ENCODE results near the gene CKS1B. TPM values are rescaled to one million over a fixed set of nuclear protein-coding genes. Genes with fewer than 3 reads are reported as not detected.
"Not testable (repeated sequence)": the region's sequence is repeated elsewhere in the genome, so short reads cannot be mapped to it uniquely, and the experiment has no call there.

Gene CKS1B
- total RNA-seq, 1 donor from 2014 or later: 16.0 TPM

GRCh38 chr1:154975409-154976059 is 1.1 kb downstream of the CKS1B start:
- no peak for DNase-seq (ENCODE audit: low spot score)
- intact Hi-C loops (cut with DNase I): loop anchor here (2.0 kb wide), 2 partner anchors 25 to 39 kb away; partner anchors contain the start of gene PMVK

- intact Hi-C loops (cut with DNase I); DNase-seq (ENCODE audit: low spot score): not testable (repeated sequence)
These were observed 3.3 kb downstream of the CKS1B start for GRCh38 chr1:154977762-154978161.

GRCh38 chr1:154978360-154978759 is 3.9 kb downstream of the CKS1B start:
- intact Hi-C loops (cut with DNase I): no loop called here
- DNase-seq (ENCODE audit: low spot score): no peak

DNA sequence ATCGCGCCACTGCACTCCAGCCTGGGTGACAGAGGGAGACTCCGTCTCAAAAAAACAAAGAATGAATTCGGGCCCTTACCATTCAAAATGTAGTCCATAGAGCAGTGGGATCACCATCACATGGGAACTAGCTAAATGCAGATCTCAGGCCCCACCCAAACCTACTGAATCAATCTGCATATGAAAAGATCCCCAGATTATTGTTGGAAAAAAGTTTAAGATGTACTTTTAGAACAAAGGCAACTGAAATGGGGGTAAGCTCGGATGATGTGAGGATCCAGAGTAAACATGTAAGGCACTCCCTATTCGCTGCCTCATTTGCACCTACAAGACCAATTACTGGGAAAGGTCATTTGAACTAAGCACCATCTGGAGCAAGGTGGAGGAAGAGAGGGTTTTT is 7.9 kb downstream of the CKS1B start:
- no peak for DNase-seq (ENCODE audit: low spot score)
- intact Hi-C loops (cut with DNase I): no loop called here

DNA sequence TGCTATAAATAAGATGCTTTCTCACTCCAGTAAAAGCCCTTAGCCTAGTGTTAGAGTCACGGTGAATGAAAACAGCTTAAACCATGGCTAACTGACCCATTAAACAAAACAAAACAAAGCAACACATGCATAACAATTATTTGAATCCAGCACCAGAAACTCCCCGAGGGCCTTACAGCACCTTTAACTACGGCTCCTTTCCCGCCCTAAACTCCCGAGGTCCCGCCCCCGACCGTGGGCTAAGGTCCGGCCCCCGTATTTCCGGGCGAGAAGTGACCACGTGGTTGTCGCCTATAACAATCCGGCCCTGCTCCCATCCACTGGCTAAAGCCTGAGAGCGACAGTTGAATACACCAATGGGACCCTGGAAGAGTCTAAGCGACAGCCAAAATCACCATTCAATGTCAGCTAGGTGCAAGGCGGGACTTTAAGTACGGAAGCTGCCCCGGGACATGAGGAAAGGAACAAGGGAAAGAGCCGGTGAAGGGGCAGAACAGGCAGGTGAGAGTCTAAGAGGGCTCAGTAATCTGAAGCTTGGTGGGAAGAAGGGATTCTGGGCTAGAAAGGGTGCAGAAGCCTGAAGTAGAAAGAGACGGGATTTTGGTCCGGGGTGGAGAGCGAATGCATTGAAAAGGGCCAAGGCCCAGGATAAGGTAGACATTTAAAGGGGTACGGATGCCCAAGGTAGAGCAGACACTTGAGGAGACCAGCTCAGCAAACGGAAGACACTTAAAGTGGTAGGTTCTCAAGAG is 8.6 kb downstream of the CKS1B start, which contains the start of gene FLAD1:
FLAD1 (plus strand) TSS at position 448 of the 752 bp plus-strand sequence. CDS start 351 bp downstream, outside the sequence.
- intact Hi-C loops (cut with DNase I): loop anchor here (1.0 kb wide), 1 partner anchor 22 kb away; the partner anchor contains the start of gene PYGO2
- peak; percentile 97 for DNase-seq (ENCODE audit: low spot score)

DNA sequence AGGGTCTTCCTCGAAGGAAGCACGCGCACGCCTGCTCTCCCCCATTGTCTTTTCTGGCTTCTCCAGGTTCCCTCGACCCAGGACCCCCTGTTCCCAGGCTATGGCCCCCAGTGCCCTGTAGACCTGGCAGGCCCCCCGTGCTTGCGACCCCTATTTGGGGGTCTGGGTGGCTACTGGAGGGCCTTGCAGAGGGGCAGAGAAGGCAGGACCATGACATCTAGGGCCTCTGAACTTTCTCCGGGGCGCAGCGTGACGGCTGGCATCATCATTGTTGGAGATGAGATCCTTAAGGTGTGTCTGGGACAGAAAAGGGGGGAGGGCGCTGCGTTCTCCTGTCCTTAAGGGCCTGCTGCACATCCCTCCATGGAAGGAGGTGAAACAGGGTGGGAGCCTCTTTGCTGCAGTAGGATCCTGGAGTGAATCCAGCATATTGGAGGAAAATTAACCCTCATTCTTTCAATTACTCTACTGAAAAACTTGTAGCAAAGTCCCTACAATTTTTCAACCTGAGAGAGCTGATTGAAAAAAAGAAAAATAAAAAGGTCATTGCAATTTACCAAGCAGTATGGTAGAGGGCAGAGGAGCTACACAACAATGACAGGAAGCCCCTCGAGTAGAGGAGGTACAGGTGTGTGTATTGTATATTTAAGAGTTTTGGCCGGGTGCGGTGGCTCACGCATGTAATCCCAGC is 9.4 kb downstream of the CKS1B start:
- intact Hi-C loops (cut with DNase I): loop anchor here (1.0 kb wide), 1 partner anchor 23 kb away; the partner anchor contains the start of gene PYGO2
- no peak for DNase-seq (ENCODE audit: low spot score)

- intact Hi-C loops (cut with DNase I); DNase-seq (ENCODE audit: low spot score): not testable (repeated sequence)
These were observed 12.3 kb downstream of the CKS1B start for GRCh38 chr1:154986736-154987135.

GRCh38 chr1:154987326-154987725 is 12.8 kb downstream of the CKS1B start:
- intact Hi-C loops (cut with DNase I): no loop called here
- DNase-seq (ENCODE audit: low spot score): no peak

GRCh38 chr1:154988058-154988954 is 13.8 kb downstream of the CKS1B start:
- intact Hi-C loops (cut with DNase I): no loop called here
- DNase-seq (ENCODE audit: low spot score): no peak

DNA sequence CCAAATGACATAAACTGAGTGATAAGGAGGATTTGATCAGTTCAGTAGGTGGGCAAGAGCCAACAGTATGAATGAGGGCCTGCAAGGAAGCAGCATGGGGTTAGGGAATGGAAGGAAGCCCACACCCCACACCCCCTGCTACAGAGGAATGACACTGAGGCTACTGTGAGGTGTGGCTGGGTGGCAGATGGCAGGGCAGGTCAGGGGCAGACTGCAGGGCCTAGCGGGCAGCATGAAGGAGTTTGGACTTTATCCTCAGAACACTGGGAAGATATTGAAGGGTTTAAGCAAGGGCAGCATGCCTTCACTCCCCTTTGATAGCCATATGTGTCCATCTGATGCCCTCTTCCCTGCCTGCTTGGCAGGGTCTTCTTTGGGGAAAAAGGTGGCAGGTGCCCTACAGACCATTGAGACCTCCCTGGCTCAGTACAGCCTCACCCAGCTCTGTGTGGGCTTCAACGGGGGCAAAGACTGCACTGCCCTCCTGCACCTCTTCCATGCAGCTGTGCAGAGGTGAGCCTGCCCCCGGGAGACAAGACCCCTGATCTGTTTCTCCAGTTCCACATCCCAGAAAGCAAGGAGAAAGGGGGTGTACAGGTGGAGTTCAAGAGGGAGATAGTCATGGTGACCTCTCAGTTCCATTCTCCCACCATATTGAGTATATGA is 14.8 kb downstream of the CKS1B start:
- intact Hi-C loops (cut with DNase I): no loop called here
- DNase-seq (ENCODE audit: low spot score): no peak

DNA sequence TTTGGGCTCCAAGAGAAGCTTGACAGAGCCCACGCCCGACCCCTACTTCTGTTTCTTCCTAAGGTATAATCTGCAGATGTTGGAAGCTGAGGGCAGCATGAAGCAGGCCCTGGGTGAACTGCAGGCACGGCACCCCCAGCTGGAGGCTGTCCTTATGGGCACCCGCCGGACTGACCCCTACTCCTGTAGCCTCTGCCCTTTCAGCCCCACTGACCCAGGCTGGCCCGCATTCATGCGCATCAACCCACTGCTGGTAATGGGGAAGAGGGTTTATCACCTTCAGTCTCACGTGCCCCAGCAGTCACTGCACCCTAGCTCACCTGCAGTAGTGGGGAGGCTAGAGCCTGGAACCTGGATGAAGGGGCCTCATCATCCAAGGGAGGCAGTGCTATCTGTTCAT is 15.8 kb downstream of the CKS1B start:
- no peak for DNase-seq (ENCODE audit: low spot score)
- intact Hi-C loops (cut with DNase I): no loop called here

DNA sequence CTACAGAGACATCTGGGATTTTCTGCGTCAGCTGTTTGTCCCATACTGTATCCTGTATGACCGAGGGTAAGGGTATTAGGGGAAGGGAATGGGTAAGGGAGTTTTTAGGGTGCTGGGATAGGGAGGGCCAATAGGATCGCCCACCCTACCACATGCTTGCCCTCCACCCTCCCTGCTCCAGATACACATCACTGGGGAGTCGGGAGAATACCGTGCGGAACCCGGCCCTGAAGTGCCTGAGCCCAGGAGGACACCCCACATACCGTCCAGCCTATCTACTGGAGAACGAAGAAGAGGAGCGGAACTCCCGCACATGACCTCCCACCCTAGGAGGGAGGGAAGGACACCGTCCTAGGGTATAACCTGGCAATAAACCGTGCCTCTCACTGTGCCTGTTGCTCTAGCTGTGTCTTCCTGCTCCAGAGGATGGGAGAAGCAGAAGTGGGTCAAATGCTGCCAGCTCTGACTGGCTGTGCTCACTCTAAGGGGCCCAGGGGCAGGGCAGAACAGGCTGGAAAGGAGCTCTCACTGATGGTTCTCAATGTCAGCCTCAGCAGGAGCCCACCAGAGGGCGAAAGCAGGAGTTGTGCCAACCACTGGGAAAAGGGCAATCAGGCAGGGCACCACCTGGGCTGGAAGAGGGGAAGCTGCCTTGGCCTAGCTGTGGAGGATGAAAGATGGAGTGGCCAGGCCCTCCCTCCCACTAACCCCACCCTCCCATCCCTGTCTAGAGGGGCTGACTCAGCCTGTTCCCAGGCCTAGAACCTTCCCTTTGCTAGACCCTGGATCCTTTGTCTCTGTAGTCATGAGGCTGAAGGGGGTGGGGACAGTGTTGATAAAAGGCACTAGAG is 18.5 kb downstream of the CKS1B start:
- no peak for DNase-seq (ENCODE audit: low spot score)
- intact Hi-C loops (cut with DNase I): no loop called here

- no peak for DNase-seq (ENCODE audit: low spot score)
- intact Hi-C loops (cut with DNase I): no loop called here
These were observed 19.2 kb downstream of the CKS1B start, which contains the start of gene LENEP for GRCh38 chr1:154993572-154994268. TSS of gene LENEP (plus strand) at chr1:154993586. CDS start at chr1:154993608, 22 bp downstream.

DNA sequence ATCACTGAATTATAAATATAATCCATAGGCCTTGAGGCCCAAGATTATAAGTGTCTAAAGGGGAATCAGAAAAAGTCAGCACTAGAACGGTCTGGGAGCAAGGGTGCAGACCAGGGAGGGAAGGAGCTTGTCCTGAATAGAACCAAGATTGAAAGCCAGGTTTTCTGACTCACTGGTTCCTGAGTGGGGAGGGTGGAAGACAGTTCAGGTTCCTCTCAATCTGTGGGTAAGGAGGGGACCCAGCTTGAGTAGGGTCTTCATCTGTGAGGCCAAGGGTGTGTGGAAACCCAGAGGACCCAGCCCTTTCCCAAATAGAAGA is 19.7 kb downstream of the CKS1B start:
- intact Hi-C loops (cut with DNase I): no loop called here
- no peak for DNase-seq (ENCODE audit: low spot score)

- DNase-seq (ENCODE audit: low spot score): no peak
- intact Hi-C loops (cut with DNase I): no loop called here
These were observed 20.1 kb downstream of the CKS1B start for GRCh38 chr1:154994591-154994990.

DNA sequence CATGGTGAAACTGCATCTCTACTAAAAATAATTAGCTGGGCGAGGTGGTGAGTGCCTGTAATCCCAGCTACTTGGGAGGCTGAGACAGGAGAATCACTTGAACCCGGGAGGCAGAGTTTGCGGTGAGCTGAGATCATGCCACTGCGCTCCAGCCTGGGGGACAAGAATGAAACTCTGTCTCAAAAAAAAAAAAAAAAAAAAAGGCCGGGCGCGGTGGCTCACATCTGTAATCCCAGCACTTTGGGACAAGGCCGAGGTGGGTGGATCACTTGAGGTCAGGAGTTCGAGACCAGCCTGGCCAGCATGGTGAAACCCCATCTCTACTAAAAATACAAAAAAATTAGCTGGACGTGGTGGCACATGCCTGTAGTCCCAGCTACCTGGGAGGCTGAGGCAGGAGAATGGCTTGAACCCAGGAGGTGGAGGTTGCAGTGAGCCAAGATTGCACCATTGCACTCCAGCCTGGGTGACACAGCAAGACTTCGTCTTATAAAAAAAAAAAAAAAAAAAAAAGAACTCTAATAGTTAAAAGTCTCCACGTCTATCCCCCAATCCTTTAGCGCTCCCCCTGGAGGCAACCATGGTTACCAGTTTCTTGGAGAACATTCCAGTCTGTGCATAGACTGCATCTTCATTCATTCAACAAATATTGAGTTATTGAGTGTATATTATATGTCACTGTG is 21.0 kb downstream of the CKS1B start:
- DNase-seq (ENCODE audit: low spot score); intact Hi-C loops (cut with DNase I): not testable (repeated sequence)

Data from cardiac septum (tissue), 1 donor.